GM12878 (cell line): ENCODE data around the gene TTC39B. TPM values are rescaled to one million over a fixed set of nuclear protein-coding genes. Genes with fewer than 3 reads are reported as not detected.
A peak's percentile ranks its signal among the peaks of the same experiment; 100 is the strongest.

Experiments used
- BCL11A ChIP-seq: IDR thresholded peaks from 2 replicates; pipeline ENCODE4 v1.6.1; 2011; ENCODE audit warnings: low read depth, low read length
- ESRRA ChIP-seq: IDR thresholded peaks from 2 replicates; pipeline ENCODE4 v1.6.1; 2012; ENCODE audit warnings: mild to moderate bottlenecking, low read length, improper control_type of control experiment
- FOS ChIP-seq: IDR thresholded peaks from 3 replicates; pipeline ENCODE4 v1.6.1; 2011; ENCODE audit warnings: borderline replicate concordance; ENCODE audit not compliant: insufficient read length; ENCODE audit errors: extremely low read depth
- MEF2B ChIP-seq: fragments of 450-650 bp; IDR thresholded peaks from 2 replicates; pipeline ENCODE4 v1.6.1; 2018; ENCODE audit warnings: mild to moderate bottlenecking, moderate library complexity; ENCODE audit not compliant: partially characterized antibody, poor library complexity, severe bottlenecking
- MYB ChIP-seq: fragments of 150-350 bp; IDR thresholded peaks from 2 replicates; pipeline ENCODE4 v1.6.1; 2014; ENCODE audit warnings: mild to moderate bottlenecking, low read depth, low read length, borderline replicate concordance
- NR2F1 ChIP-seq: fragments of 450-650 bp; conservative IDR thresholded peaks from 2 replicates; pipeline ENCODE4 v1.6.1; 2017; ENCODE audit warnings: mild to moderate bottlenecking
- PAX5 ChIP-seq: IDR thresholded peaks from 2 replicates; pipeline ENCODE4 v1.6.1; 2011; ENCODE audit warnings: low read depth, low read length, borderline replicate concordance
- PML ChIP-seq: IDR thresholded peaks from 2 replicates; pipeline ENCODE4 v1.6.1; 2012; ENCODE audit warnings: low read length, inconsistent platforms
- RB1 ChIP-seq: fragments of 450-650 bp; formaldehyde crosslinking; IDR thresholded peaks from 2 replicates; pipeline ENCODE4 v1.6.1; 2017; ENCODE audit warnings: mild to moderate bottlenecking, borderline replicate concordance
- SMARCA5 ChIP-seq: fragments of 450-650 bp; IDR thresholded peaks from 2 replicates; pipeline ENCODE4 v1.6.1; 2017; ENCODE audit warnings: mild to moderate bottlenecking
- SMC3 ChIP-seq: IDR thresholded peaks from 2 replicates; pipeline ENCODE4 v1.6.1; 2011; ENCODE audit warnings: low read length, improper control_type of control experiment, borderline replicate concordance
- SRF ChIP-seq, 2 experiments: IDR thresholded peaks; 2 replicates each; pipeline ENCODE4 v1.6.1; 2011; ENCODE audit warnings: low read depth in 2 of 2, low read length in 2 of 2, mild to moderate bottlenecking in 1 of 2, moderate library complexity in 1 of 2
- TAF1 ChIP-seq: IDR thresholded peaks from 2 replicates; pipeline ENCODE4 v1.6.1; 2011; ENCODE audit warnings: mild to moderate bottlenecking, low read depth, low read length, borderline replicate concordance
- YBX1 ChIP-seq: fragments of 450-650 bp; IDR thresholded peaks from 2 replicates; pipeline ENCODE4 v1.6.1; 2016; ENCODE audit warnings: antibody characterized with exemption
- ZBED1 ChIP-seq: IDR thresholded peaks from 2 replicates; pipeline ENCODE4 v1.6.1; 2016; ENCODE audit warnings: borderline replicate concordance
- ZNF24 ChIP-seq: fragments of 450-650 bp; IDR thresholded peaks from 2 replicates; pipeline ENCODE4 v1.6.1; 2017; ENCODE audit warnings: antibody characterized with exemption, mild to moderate bottlenecking
- ZNF274 ChIP-seq: IDR thresholded peaks from one replicate; pipeline ENCODE4 v1.8.0; 2011; ENCODE audit not compliant: insufficient read length, insufficient read depth
- polyA plus RNA-seq, 11 experiments: library from polyadenylated mRNA; depleted of rRNA in 4 of 11; unstranded in 6 of 11; stranded (reverse) in 5 of 11; fragments of >200 nt; fragmentation: Nextera tagmentation in 4 of 11; fragmentation: Illumina TruSeq in 1 of 11; extraction: Ambion mirVana in 4 of 11; extraction: Trizol in 1 of 11; gene quantifications; 1 replicate in 1 of 11; 2 replicates in 10 of 11; pipeline versions ENCODE4 v1.2.1 to v1.2.3, GENCODE V29; 2011 to 2016; ENCODE audit warnings: inconsistent platforms in 2 of 11, missing spikeins in 2 of 11, low read depth in 1 of 11
- total RNA-seq, 4 experiments: library from RNA; depleted of rRNA in 3 of 4; stranded (reverse); fragments of >200 nt in 3 of 4; fragmentation: Illumina TruSeq in 1 of 4; extraction: Trizol in 1 of 4; gene quantifications; 2 replicates each; pipeline versions ENCODE4 v1.2.1 to v1.2.3, GENCODE V29; 2013 to 2021
- TF ChIP-seq, protein P1 (sequence below): fragments of 450-650 bp; IDR thresholded peaks from 2 replicates; pipeline ENCODE4 v1.6.1; 2017; ENCODE audit warnings: low read depth, mild to moderate bottlenecking, moderate library complexity
- TF ChIP-seq, protein P2 (sequence below): fragments of 450-650 bp; IDR thresholded peaks from 2 replicates; pipeline ENCODE4 v1.6.1; 2017; ENCODE audit warnings: antibody characterized with exemption, mild to moderate bottlenecking, moderate library complexity
- TF ChIP-seq, protein P3 (sequence below): IDR thresholded peaks from 2 replicates; pipeline ENCODE4 v1.6.1; 2011; ENCODE audit warnings: low read depth, mild to moderate bottlenecking, low read length, moderate library complexity, borderline replicate concordance; ENCODE audit errors: extremely low read depth
- TF ChIP-seq, protein P4 (sequence below): fragments of 450-650 bp; IDR thresholded peaks from 2 replicates; pipeline ENCODE4 v1.6.1; 2016; ENCODE audit warnings: mild to moderate bottlenecking
- TF ChIP-seq, protein P5 (sequence below): IDR thresholded peaks from 2 replicates; pipeline ENCODE4 v1.6.1; 2012; ENCODE audit warnings: low read depth, low read length, improper control_type of control experiment

The TTC39B gene
- total and polyA plus RNA-seq, 10 of the 15 experiments (the other 5 are each of a cell fraction or from before 2014, with no cell fraction given), result 0.68 to 2.5 (median 1.5) TPM

DNA sequence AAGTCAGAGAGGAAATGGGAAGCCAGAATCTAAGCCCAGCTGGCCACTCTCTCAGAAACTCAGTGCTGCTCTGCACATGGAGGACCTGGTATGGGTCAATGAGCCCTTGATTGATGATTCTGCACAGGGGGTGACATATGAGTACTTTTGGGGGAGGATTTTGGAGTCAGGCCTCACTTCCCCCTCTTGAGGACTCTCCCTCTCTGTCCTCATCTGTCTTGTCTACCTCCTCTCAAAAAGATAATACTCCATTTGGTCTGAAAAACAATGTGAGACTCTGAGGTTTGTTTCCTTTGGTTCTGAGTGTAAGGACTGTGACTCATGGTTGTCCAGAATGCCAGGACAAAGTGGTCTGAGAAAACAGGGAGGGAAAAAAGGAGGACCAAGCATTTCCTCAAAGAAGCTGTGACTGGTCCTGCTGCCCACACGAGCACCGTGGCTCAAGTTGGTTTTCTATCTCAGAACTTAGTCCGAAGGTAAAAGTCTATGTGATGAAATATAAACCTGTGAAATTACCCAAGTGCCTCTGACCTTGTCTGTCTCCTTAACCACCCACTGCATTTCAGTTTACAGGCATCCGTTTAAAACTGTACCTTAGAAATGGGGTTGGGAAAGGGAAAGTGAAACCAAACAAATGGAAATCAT is 11.1 kb downstream of the TTC39B start (continued):
- TF ChIP-seq ZNF274 (no peak), PML (no peak), ZBED1 (no peak), ZNF24 (no peak), MEF2B (no peak), SMARCA5 (no peak), RB1 (no peak), BCL11A (no peak), NR2F1 (no peak), YBX1 (no peak), TAF1 (no peak), SRF (IDR thresholded peaks at IDR 0.05; ENCODE audit: low read depth in 2 of 2, low read length in 2 of 2) (no peak), PAX5 (no peak), FOS (no peak), SMC3 (no peak), MYB (no peak), ESRRA (no peak)
- TF ChIP-seq, protein P1, sequence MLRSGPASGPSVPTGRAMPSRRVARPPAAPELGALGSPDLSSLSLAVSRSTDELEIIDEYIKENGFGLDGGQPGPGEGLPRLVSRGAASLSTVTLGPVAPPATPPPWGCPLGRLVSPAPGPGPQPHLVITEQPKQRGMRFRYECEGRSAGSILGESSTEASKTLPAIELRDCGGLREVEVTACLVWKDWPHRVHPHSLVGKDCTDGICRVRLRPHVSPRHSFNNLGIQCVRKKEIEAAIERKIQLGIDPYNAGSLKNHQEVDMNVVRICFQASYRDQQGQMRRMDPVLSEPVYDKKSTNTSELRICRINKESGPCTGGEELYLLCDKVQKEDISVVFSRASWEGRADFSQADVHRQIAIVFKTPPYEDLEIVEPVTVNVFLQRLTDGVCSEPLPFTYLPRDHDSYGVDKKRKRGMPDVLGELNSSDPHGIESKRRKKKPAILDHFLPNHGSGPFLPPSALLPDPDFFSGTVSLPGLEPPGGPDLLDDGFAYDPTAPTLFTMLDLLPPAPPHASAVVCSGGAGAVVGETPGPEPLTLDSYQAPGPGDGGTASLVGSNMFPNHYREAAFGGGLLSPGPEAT, result no peak
- TF ChIP-seq, protein P2, sequence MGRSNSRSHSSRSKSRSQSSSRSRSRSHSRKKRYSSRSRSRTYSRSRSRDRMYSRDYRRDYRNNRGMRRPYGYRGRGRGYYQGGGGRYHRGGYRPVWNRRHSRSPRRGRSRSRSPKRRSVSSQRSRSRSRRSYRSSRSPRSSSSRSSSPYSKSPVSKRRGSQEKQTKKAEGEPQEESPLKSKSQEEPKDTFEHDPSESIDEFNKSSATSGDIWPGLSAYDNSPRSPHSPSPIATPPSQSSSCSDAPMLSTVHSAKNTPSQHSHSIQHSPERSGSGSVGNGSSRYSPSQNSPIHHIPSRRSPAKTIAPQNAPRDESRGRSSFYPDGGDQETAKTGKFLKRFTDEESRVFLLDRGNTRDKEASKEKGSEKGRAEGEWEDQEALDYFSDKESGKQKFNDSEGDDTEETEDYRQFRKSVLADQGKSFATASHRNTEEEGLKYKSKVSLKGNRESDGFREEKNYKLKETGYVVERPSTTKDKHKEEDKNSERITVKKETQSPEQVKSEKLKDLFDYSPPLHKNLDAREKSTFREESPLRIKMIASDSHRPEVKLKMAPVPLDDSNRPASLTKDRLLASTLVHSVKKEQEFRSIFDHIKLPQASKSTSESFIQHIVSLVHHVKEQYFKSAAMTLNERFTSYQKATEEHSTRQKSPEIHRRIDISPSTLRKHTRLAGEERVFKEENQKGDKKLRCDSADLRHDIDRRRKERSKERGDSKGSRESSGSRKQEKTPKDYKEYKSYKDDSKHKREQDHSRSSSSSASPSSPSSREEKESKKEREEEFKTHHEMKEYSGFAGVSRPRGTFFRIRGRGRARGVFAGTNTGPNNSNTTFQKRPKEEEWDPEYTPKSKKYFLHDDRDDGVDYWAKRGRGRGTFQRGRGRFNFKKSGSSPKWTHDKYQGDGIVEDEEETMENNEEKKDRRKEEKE, result no peak
- TF ChIP-seq, protein P3, sequence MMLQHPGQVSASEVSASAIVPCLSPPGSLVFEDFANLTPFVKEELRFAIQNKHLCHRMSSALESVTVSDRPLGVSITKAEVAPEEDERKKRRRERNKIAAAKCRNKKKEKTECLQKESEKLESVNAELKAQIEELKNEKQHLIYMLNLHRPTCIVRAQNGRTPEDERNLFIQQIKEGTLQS, result no peak
- TF ChIP-seq, protein P4, sequence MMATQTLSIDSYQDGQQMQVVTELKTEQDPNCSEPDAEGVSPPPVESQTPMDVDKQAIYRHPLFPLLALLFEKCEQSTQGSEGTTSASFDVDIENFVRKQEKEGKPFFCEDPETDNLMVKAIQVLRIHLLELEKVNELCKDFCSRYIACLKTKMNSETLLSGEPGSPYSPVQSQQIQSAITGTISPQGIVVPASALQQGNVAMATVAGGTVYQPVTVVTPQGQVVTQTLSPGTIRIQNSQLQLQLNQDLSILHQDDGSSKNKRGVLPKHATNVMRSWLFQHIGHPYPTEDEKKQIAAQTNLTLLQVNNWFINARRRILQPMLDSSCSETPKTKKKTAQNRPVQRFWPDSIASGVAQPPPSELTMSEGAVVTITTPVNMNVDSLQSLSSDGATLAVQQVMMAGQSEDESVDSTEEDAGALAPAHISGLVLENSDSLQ, result peak; percentile 75; the same call in 1 of the 2 replicates
- TF ChIP-seq, protein P5, sequence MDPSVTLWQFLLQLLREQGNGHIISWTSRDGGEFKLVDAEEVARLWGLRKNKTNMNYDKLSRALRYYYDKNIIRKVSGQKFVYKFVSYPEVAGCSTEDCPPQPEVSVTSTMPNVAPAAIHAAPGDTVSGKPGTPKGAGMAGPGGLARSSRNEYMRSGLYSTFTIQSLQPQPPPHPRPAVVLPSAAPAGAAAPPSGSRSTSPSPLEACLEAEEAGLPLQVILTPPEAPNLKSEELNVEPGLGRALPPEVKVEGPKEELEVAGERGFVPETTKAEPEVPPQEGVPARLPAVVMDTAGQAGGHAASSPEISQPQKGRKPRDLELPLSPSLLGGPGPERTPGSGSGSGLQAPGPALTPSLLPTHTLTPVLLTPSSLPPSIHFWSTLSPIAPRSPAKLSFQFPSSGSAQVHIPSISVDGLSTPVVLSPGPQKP, result no peak
